ENCODE results near the gene NEU3. TPM values are rescaled to one million over a fixed set of nuclear protein-coding genes. Genes with fewer than 3 reads are reported as not detected.

The NEU3 gene, protein sequence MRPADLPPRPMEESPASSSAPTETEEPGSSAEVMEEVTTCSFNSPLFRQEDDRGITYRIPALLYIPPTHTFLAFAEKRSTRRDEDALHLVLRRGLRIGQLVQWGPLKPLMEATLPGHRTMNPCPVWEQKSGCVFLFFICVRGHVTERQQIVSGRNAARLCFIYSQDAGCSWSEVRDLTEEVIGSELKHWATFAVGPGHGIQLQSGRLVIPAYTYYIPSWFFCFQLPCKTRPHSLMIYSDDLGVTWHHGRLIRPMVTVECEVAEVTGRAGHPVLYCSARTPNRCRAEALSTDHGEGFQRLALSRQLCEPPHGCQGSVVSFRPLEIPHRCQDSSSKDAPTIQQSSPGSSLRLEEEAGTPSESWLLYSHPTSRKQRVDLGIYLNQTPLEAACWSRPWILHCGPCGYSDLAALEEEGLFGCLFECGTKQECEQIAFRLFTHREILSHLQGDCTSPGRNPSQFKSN
- 10 to 100 TPM; 12.4 to 18.0 (median 13.0) TPM for total RNA-seq
- 15.6 TPM for total RNA-seq (2013)
- 13.6 to 57.8 (median 35.4) reads per million in 29 experiments for total RNA-seq

DNA sequence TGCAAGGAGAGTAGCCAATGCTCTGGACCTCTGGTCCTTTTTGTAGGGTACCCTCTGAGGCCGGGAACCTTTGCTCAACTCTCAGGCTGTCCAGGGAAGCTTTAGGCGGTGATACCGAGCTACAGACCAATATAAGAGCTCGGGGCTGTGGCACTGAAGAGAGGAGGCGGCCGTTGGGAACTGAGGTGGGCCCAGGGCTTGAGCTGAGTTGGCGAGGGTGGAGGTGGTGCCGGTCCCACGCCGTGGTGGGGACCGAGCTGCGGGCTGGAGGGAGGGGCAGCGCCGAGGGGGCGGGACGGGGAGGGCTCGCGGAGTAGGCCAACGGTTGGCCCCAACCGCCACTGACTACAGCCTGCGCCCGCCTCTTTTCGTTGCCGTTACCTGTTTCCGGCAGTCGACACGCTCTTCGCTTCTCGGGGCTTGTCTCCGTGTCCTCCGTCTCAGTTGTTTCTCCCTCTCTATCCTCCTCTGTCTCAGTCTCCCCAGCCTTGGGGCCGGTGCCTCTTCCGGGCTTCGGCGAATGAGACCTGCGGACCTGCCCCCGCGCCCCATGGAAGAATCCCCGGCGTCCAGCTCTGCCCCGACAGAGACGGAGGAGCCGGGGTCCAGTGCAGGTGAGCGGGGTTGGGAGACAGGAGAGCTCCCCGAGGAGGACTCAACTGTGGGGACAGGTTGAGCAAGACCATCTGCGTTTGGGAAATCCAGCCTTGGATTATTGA is at the start of gene NEU3:
NEU3 (plus strand) TSS at position 393 of the 719 bp plus-strand sequence; CDS start at position 521, 128 bp downstream.
- ChIA-PET CTCF (interaction anchor here in 1 of 2 donors (0.5 to 0.6 kb wide), 3 partner anchors 28 to 537 kb away, joined by 3 to 8 read pairs (median 5); partner anchors contain the start of gene GDPD5), POLR2A (interaction anchor here (0.6 to 1.0 kb wide), 2 partner anchors 11 to 300 kb away, joined by 4 to 7 read pairs; no protein-coding TSS in a partner anchor)
- peaks cover 31 to 34% (median 33%) of the 10 kb centered on the region in 3 donors for H3K4me1 Mint-ChIP-seq
- no peaks in the 10 kb centered on the region for H3K27me3 Mint-ChIP-seq
- peak within 1 kb of the TSS; percentile 89 to 90 for H3K27ac Mint-ChIP-seq
- Histone ChIP-seq H3K27me3 (replicated peaks in 1 of 2; ENCODE audit: control insufficient read depth in 2 of 2, extremely low read depth in 1 of 2, insufficient read depth in 2 of 2, low read length in 1 of 2) (no peaks in the 10 kb centered on the region), H3K4me1 (ENCODE audit: control insufficient read depth in 1 of 2, extremely low read depth in 1 of 2, insufficient read depth in 2 of 2, low read length in 2 of 2) (peaks cover 8 to 17% of the 10 kb centered on the region in 2 experiments), H3K4me3 (ENCODE audit: control insufficient read depth in 1 of 2, extremely low read depth in 1 of 2, low read length in 1 of 2) (peak within 1 kb of the TSS; percentile 70), H3K27ac (ENCODE audit: low read length) (peak within 1 kb of the TSS; percentile 59), H3K9me3 (no peaks in the 10 kb centered on the region), H3K36me3 (ENCODE audit: control insufficient read depth in 2 of 2, extremely low read depth in 1 of 2, insufficient read depth in 1 of 2, low read length in 1 of 2) (peaks cover 0 to 2% of the 10 kb centered on the region in 2 donors)
- peak; percentile 97 to 98 (median 98) for ATAC-seq (replicated peaks in 1 of 4)
- peaks cover 5% of the 10 kb centered on the region for H3K36me3 Mint-ChIP-seq
- peak; percentile 59 to 89 (median 82) for DNase-seq
- H3K9me3 Mint-ChIP-seq = no peaks in the 10 kb centered on the region
- H3K4me3 Mint-ChIP-seq = peak within 1 kb of the TSS; percentile 92 to 95 (median 94)
- under 1% methylated on average over 37 of the region's 46 CpGs for whole genome bisulfite sequencing (ENCODE audit: insufficient coverage)

GRCh38 chr11:74941492-74941891 is 47.2 kb upstream of the NEU3 start:
- DNase-seq = no peak
- Histone ChIP-seq H3K4me3 (ENCODE audit: control insufficient read depth in 1 of 2, extremely low read depth in 1 of 2, low read length in 1 of 2) (no peak overlapping the region), H3K9me3 (no peaks in the 10 kb centered on the region), H3K27ac (ENCODE audit: low read length) (no peak overlapping the region), H3K36me3 (ENCODE audit: control insufficient read depth in 2 of 2, extremely low read depth in 1 of 2, insufficient read depth in 1 of 2, low read length in 1 of 2) (peaks cover 0 to 30% of the 10 kb centered on the region in 2 donors), H3K27me3 (replicated peaks in 1 of 2; ENCODE audit: control insufficient read depth in 2 of 2, extremely low read depth in 1 of 2, insufficient read depth in 2 of 2, low read length in 1 of 2) (no peaks in the 10 kb centered on the region), H3K4me1 (ENCODE audit: control insufficient read depth in 1 of 2, extremely low read depth in 1 of 2, insufficient read depth in 2 of 2, low read length in 2 of 2) (no peaks in the 10 kb centered on the region)
- ATAC-seq (replicated peaks in 1 of 4) = no peak
- ChIA-PET POLR2A (interaction anchor here in 1 of 2 donors (0.6 kb wide), 1 partner anchor 48 kb away, joined by 3 read pairs; no protein-coding TSS in a partner anchor), CTCF (no interaction called here)
- H3K27ac Mint-ChIP-seq = no peak overlapping the region
- H3K36me3 Mint-ChIP-seq = peaks cover 60% of the 10 kb centered on the region
- peaks cover 0 to 36% (median 2%) of the 10 kb centered on the region in 3 donors for H3K4me1 Mint-ChIP-seq
- H3K27me3 Mint-ChIP-seq = no peaks in the 10 kb centered on the region
- no peaks in the 10 kb centered on the region for H3K9me3 Mint-ChIP-seq
- no peak overlapping the region for H3K4me3 Mint-ChIP-seq

DNA sequence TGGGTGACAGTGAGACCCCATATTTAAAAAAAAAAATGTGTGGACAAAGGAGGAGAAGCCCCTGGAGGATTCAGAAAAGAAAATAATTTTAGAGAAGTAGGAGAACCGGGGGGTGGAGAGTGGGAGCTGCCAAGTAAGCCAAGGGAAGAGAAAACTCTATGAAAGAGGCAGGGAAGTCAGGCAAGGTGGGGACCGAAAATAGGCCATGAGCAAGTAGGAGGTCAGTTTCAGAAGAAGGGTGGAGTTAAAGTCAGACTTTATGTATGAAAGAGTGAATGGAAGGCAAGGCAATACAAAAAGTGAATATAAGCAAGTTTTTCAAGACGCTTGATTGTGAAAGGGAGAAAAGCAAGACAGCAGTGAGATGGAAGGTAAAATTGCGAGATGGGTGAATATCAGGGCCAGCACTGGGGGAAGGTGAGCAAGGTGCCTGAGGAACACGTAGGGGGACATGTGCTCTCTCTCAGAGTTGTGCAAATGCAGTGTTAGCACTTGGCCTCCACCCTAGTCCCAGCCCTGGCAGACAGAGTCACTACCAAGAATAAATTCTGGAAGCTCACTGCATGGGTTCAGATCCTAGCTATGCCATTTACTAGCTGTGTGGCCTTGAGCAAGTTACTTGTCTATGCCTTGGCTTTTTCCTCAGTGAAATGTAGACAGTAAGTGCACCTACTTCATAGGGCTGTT is 46.5 kb upstream of the NEU3 start:
- Mint-ChIP-seq H3K36me3 (peaks cover 54% of the 10 kb centered on the region), H3K27ac (no peak overlapping the region), H3K27me3 (no peaks in the 10 kb centered on the region), H3K9me3 (no peaks in the 10 kb centered on the region), H3K4me1 (peaks cover 2 to 41% (median 4%) of the 10 kb centered on the region in 3 donors), H3K4me3 (no peak overlapping the region)
- ChIA-PET POLR2A (no interaction called here), CTCF (no interaction called here)
- Histone ChIP-seq H3K27me3 (replicated peaks in 1 of 2; ENCODE audit: control insufficient read depth in 2 of 2, extremely low read depth in 1 of 2, insufficient read depth in 2 of 2, low read length in 1 of 2) (no peaks in the 10 kb centered on the region), H3K27ac (ENCODE audit: low read length) (no peak overlapping the region), H3K36me3 (ENCODE audit: control insufficient read depth in 2 of 2, extremely low read depth in 1 of 2, insufficient read depth in 1 of 2, low read length in 1 of 2) (peaks cover 0 to 25% of the 10 kb centered on the region in 2 donors), H3K9me3 (no peaks in the 10 kb centered on the region), H3K4me3 (ENCODE audit: control insufficient read depth in 1 of 2, extremely low read depth in 1 of 2, low read length in 1 of 2) (no peak overlapping the region), H3K4me1 (ENCODE audit: control insufficient read depth in 1 of 2, extremely low read depth in 1 of 2, insufficient read depth in 2 of 2, low read length in 2 of 2) (no peaks in the 10 kb centered on the region)
- no peak for ATAC-seq (replicated peaks in 1 of 4)
- WGBS (ENCODE audit: insufficient coverage) = 98% methylated on average over 5 of the region's 5 CpGs
- DNase-seq = no peak

GRCh38 chr11:74948546-74948897 is 40.2 kb upstream of the NEU3 start:
- DNase-seq (no peak), ATAC-seq (replicated peaks in 1 of 4) (peak; percentile 4 to 17 (median 10))
- no peaks in the 10 kb centered on the region for H3K27me3 ChIP-seq (replicated peaks in 1 of 2; ENCODE audit: control insufficient read depth in 2 of 2, extremely low read depth in 1 of 2, insufficient read depth in 2 of 2, low read length in 1 of 2)
- WGBS (ENCODE audit: insufficient coverage) = 0% methylated on average over 4 of the region's 9 CpGs
- H3K36me3 ChIP-seq (ENCODE audit: control insufficient read depth in 2 of 2, extremely low read depth in 1 of 2, insufficient read depth in 1 of 2, low read length in 1 of 2) = peaks cover 0 to 11% of the 10 kb centered on the region in 2 donors
- H3K9me3 ChIP-seq = no peaks in the 10 kb centered on the region
- Mint-ChIP-seq H3K36me3 (peaks cover 20% of the 10 kb centered on the region), H3K4me3 (peak overlapping the region; percentile 88 to 97 (median 90)), H3K27me3 (no peaks in the 10 kb centered on the region), H3K4me1 (peaks cover 47 to 77% (median 48%) of the 10 kb centered on the region in 3 donors), H3K27ac (peak overlapping the region; percentile 85 to 91), H3K9me3 (no peaks in the 10 kb centered on the region)
- peak overlapping the region; percentile 90 for H3K27ac ChIP-seq (ENCODE audit: low read length)
- peaks cover 15 to 20% of the 10 kb centered on the region in 2 experiments for H3K4me1 ChIP-seq (ENCODE audit: control insufficient read depth in 1 of 2, extremely low read depth in 1 of 2, insufficient read depth in 2 of 2, low read length in 2 of 2)
- ChIA-PET CTCF (interaction anchor here in 1 of 2 donors (0.6 kb wide), 1 partner anchor 313 kb away, joined by 4 read pairs; no protein-coding TSS in a partner anchor), POLR2A (no interaction called here)
- peak overlapping the region; percentile 69 to 93 for H3K4me3 ChIP-seq (ENCODE audit: control insufficient read depth in 1 of 2, extremely low read depth in 1 of 2, low read length in 1 of 2)

DNA sequence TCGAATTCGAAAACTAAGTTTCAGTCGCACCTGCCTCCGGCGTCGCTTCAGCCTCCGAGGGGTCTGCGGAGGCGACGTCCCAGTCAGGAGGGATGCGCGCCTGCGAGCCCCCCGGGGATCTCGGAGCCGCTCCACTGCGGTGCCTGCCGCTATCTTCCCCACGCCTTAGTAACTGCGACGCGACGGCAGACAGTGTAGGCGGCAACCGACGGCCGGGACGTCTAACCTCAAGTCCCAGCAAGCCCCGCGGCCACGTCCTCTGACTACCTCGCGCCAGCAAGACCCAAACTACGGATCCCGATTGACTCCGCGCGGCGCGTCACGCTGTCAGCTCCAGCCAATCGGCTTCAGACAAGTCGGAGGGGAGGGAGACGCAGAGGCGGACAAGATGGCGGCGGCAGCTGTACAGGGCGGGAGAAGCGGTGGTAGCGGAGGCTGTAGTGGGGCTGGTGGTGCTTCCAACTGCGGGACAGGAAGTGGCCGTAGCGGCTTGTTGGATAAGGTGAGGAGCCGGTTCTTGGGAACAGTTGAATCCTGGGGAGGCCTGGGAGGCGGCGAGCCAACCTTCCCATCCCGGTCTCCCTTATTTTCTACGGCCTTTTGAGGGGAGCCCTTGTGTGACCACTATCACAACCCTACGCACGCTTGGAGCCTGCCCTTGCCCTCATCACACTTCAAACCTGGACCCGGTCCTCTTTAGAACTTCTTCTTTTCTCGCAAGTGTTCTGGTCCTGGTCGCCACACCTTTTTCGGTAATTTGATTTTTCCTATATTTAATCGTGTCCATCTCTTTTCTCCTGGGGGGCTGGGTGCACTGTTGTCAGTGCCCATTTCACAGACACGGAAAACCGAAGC is 39.6 kb upstream of the NEU3 start, which contains the start of the genes SPCS2 and XRRA1:
SPCS2 (plus strand) TSS at position 369 of the 855 bp plus-strand sequence; CDS start at position 389, 20 bp downstream.
XRRA1 (minus strand) TSS at position 194 of the 855 bp plus-strand sequence. CDS start 8,213 bp downstream, outside the sequence.
- peaks cover 15 to 20% of the 10 kb centered on the region in 2 experiments for H3K4me1 ChIP-seq (ENCODE audit: control insufficient read depth in 1 of 2, extremely low read depth in 1 of 2, insufficient read depth in 2 of 2, low read length in 2 of 2)
- H3K4me1 Mint-ChIP-seq = peaks cover 53 to 82% (median 55%) of the 10 kb centered on the region in 3 donors

More for the DNA sequence above, 39.6 kb upstream of the NEU3 start, which contains the start of the genes SPCS2 and XRRA1:
- H3K27ac Mint-ChIP-seq = peak within 1 kb of the TSS; percentile 85 to 91
- H3K9me3 Mint-ChIP-seq = no peaks in the 10 kb centered on the region
- no peaks in the 10 kb centered on the region for H3K9me3 ChIP-seq
- DNase-seq (peak; percentile 88 to 100 (median 98)), ATAC-seq (replicated peaks in 1 of 4) (peak; percentile 97 to 99 (median 98))
- H3K27me3 Mint-ChIP-seq = no peaks in the 10 kb centered on the region
- under 1% methylated on average over 63 of the region's 67 CpGs for WGBS (ENCODE audit: insufficient coverage)
- H3K36me3 ChIP-seq (ENCODE audit: control insufficient read depth in 2 of 2, extremely low read depth in 1 of 2, insufficient read depth in 1 of 2, low read length in 1 of 2) = peaks cover 0 to 16% of the 10 kb centered on the region in 2 donors
- H3K27me3 ChIP-seq (replicated peaks in 1 of 2; ENCODE audit: control insufficient read depth in 2 of 2, extremely low read depth in 1 of 2, insufficient read depth in 2 of 2, low read length in 1 of 2) = no peaks in the 10 kb centered on the region
- peak within 1 kb of the TSS; percentile 69 to 93 for H3K4me3 ChIP-seq (ENCODE audit: control insufficient read depth in 1 of 2, extremely low read depth in 1 of 2, low read length in 1 of 2)
- peaks cover 18% of the 10 kb centered on the region for H3K36me3 Mint-ChIP-seq
- POLR2A ChIA-PET = no interaction called here
- CTCF ChIA-PET = interaction anchor here in 1 of 2 donors (0.6 kb wide), 1 partner anchor 312 kb away, joined by 4 read pairs; no protein-coding TSS in a partner anchor
- H3K4me3 Mint-ChIP-seq = peak within 1 kb of the TSS; percentile 88 to 97 (median 90)
- peak within 1 kb of the TSS; percentile 90 for H3K27ac ChIP-seq (ENCODE audit: low read length)
